Epithelial cell of esophagus (primary cell): ENCODE results near the gene MAGEB4.
"Not testable (repeated sequence)": the region's sequence is repeated elsewhere in the genome, so short reads cannot be mapped to it uniquely, and the experiment has no call there.

Experiments
- DNase-seq: peaks from one replicate; pipeline ENCODE4 v3.0.0; 2010; ENCODE audit warnings: low read depth
- H3K4me3 ChIP-seq: 2 replicates; pipeline ENCODE4 v1.5.1; 2011; ENCODE audit warnings: mild to moderate bottlenecking, low read length, control low read depth
- CTCF ChIP-seq: IDR thresholded peaks from 2 replicates; pipeline ENCODE4 v1.5.1; 2011; ENCODE audit warnings: low read depth, mild to moderate bottlenecking, low read length, control low read depth, inconsistent platforms; ENCODE audit not compliant: insufficient read depth; ENCODE audit errors: missing control alignments

MAGEB4 gene

GRCh38 chrX:30241724-30242415, at the start of gene MAGEB4:
TSS of gene MAGEB4 (plus strand) at chrX:30242000. CDS start at chrX:30242136, 136 bp downstream.
- TF ChIP-seq CTCF = no peak
- H3K4me3 ChIP-seq = no peak within 1 kb of the TSS
- no peak for DNase-seq

- not testable (repeated sequence) for DNase-seq, H3K4me3 ChIP-seq
Observed at GRCh38 chrX:30193910-30194309, 47.9 kb upstream of the MAGEB4 start.

- DNase-seq = peak; percentile 12
- TF ChIP-seq CTCF = no peak
Observed at GRCh38 chrX:30196322-30196721, 45.5 kb upstream of the MAGEB4 start.

GRCh38 chrX:30212172-30212571, 29.6 kb upstream of the MAGEB4 start:
- H3K4me3 ChIP-seq = no peak overlapping the region
- TF ChIP-seq CTCF = no peak
- no peak for DNase-seq

More at GRCh38 chrX:30196322-30196721, 45.5 kb upstream of the MAGEB4 start:
- H3K4me3 ChIP-seq = no peak overlapping the region

GRCh38 chrX:30215357-30215843, 26.4 kb upstream of the MAGEB4 start, which contains the start of gene MAGEB2:
TSS of gene MAGEB2 (plus strand) at chrX:30215563. CDS start at chrX:30218581, 3,018 bp downstream.
- no peak within 1 kb of the TSS for H3K4me3 ChIP-seq
- no peak for TF ChIP-seq CTCF
- DNase-seq = no peak

- no peak for DNase-seq
- TF ChIP-seq CTCF = no peak
- no peak overlapping the region for H3K4me3 ChIP-seq
Observed at GRCh38 chrX:30217465-30217864, 24.3 kb upstream of the MAGEB4 start.

GRCh38 chrX:30219372-30219771, 22.4 kb upstream of the MAGEB4 start:
- DNase-seq = no peak
- no peak for TF ChIP-seq CTCF

More at GRCh38 chrX:30219372-30219771, 22.4 kb upstream of the MAGEB4 start:
- no peak overlapping the region for H3K4me3 ChIP-seq
